T-cell (primary cell): ENCODE measurements around the gene GSTT2B. TPM values are rescaled to one million over a fixed set of nuclear protein-coding genes. Genes with fewer than 3 reads are reported as not detected.
"Not testable (repeated sequence)": the region's sequence is repeated elsewhere in the genome, so short reads cannot be mapped to it uniquely, and the experiment has no call there.

Source experiments
- ATAC-seq, 4 experiments: fragments of 200-7000 bp in 3 of 4; fragments of 150-1000 bp in 1 of 4; cut with Tn5 transposase; replicated peaks in 1 of 4; 1 replicate in 3 of 4; 2 replicates in 1 of 4; pipeline ENCODE4 v1.10.0; 2021; ENCODE audit warnings: moderate library complexity in 3 of 4, mild to moderate bottlenecking in 2 of 4, moderate number of reproducible peaks in 1 of 4
- CTCF ChIA-PET, 2 donors: fragments of 300-600 bp; sonication (Branson Sonifier 250); formaldehyde crosslinking; loops; one replicate each; lab custom pipeline; 2022; ENCODE audit warnings: antibody characterized with exemption in 2 of 2; lab: Charles Lee
- POLR2A ChIA-PET, 2 donors: fragments of 300-600 bp; sonication (Branson Sonifier 250); formaldehyde crosslinking; loops; one replicate each; lab custom pipeline; 2022; ENCODE audit warnings: antibody characterized with exemption in 2 of 2; lab: Charles Lee
- DNase-seq, 35 experiments: peaks; one replicate each; pipeline versions ENCODE4 v3.0.0 to v3.0.0-alpha.2; 2013 to 2023
- H3K27ac ChIP-seq: one replicate; pipeline ENCODE4 v1.5.1; 2013; ENCODE audit warnings: low read length
- H3K27me3 ChIP-seq, 2 experiments: replicated peaks in 1 of 2; 1 replicate in 1 of 2; 2 replicates in 1 of 2; pipeline versions ENCODE4 v1.6.1 to v1.7.0; 2013; ENCODE audit warnings: low read length in 1 of 2, mixed read lengths in 1 of 2; ENCODE audit not compliant: control insufficient read depth in 2 of 2, insufficient read depth in 2 of 2; ENCODE audit errors: extremely low read depth in 1 of 2
- H3K36me3 ChIP-seq, 2 donors: 1 replicate in 1 of 2; 2 replicates in 1 of 2; pipeline versions ENCODE4 v1.6.1 to v1.7.0; 2013; ENCODE audit warnings: low read length in 1 of 2; ENCODE audit not compliant: control insufficient read depth in 2 of 2, insufficient read depth in 1 of 2; ENCODE audit errors: extremely low read depth in 1 of 2
- H3K4me1 ChIP-seq, 2 experiments: 1 replicate in 1 of 2; 2 replicates in 1 of 2; pipeline versions ENCODE4 v1.6.1 to v1.7.0; 2013; ENCODE audit warnings: low read length in 2 of 2, mixed read lengths in 1 of 2; ENCODE audit not compliant: insufficient read depth in 2 of 2, control insufficient read depth in 1 of 2; ENCODE audit errors: extremely low read depth in 1 of 2
- H3K4me3 ChIP-seq, 2 donors: 1 replicate in 1 of 2; 2 replicates in 1 of 2; pipeline versions ENCODE4 v1.5.1 to v1.7.0; 2013; ENCODE audit warnings: mild to moderate bottlenecking in 2 of 2, low read length in 1 of 2, moderate library complexity in 1 of 2; ENCODE audit not compliant: control insufficient read depth in 1 of 2; ENCODE audit errors: extremely low read depth in 1 of 2
- H3K9me3 ChIP-seq: 2 replicates; pipeline ENCODE4 v1.7.0; 2013
- H3K27ac Mint-ChIP-seq, 2 donors: one replicate each; pipeline ENCODE4 v1.8.0; 2020 to 2021; ENCODE audit warnings: mild to moderate bottlenecking in 2 of 2, mixed read lengths in 2 of 2
- H3K27me3 Mint-ChIP-seq, 2 donors: one replicate each; pipeline ENCODE4 v1.8.0; 2021 to 2022; ENCODE audit warnings: mixed read lengths in 2 of 2
- H3K36me3 Mint-ChIP-seq: one replicate; pipeline ENCODE4 v1.8.0; 2021; ENCODE audit warnings: mixed read lengths
- H3K4me1 Mint-ChIP-seq, 3 donors: one replicate each; pipeline ENCODE4 v1.8.0; 2020 to 2022; ENCODE audit warnings: mixed read lengths in 3 of 3, mild to moderate bottlenecking in 1 of 3
- H3K4me3 Mint-ChIP-seq, 3 donors: one replicate each; pipeline ENCODE4 v1.8.0; 2020 to 2022; ENCODE audit warnings: mild to moderate bottlenecking in 3 of 3, mixed read lengths in 3 of 3, moderate library complexity in 3 of 3
- H3K9me3 Mint-ChIP-seq, 3 donors: one replicate each; pipeline ENCODE4 v1.8.0; 2020 to 2022; ENCODE audit warnings: mixed read lengths in 3 of 3
- WGBS: methylation state at CpG from one replicate; pipeline ENCODE4 v1.1.5; 2013; ENCODE audit warnings: missing lambda C conversion rate; ENCODE audit not compliant: insufficient coverage; 5-methylcytosine and 5-hydroxymethylcytosine counted together
- total RNA-seq, 35 experiments: library from RNA in 6 of 35; stranded (reverse) in 6 of 35; fragments of 120-200 nt in 1 of 35; gene quantifications; one replicate each; pipeline versions ENCODE4 v1.2.1 to v1.2.4 and lab custom pipeline; 2013 to 2026

The GSTT2B gene
- total RNA-seq, 5 donors from 2014 or later (not counting 1 experiment from before 2014, with no cell fraction given) = not detected

DNA sequence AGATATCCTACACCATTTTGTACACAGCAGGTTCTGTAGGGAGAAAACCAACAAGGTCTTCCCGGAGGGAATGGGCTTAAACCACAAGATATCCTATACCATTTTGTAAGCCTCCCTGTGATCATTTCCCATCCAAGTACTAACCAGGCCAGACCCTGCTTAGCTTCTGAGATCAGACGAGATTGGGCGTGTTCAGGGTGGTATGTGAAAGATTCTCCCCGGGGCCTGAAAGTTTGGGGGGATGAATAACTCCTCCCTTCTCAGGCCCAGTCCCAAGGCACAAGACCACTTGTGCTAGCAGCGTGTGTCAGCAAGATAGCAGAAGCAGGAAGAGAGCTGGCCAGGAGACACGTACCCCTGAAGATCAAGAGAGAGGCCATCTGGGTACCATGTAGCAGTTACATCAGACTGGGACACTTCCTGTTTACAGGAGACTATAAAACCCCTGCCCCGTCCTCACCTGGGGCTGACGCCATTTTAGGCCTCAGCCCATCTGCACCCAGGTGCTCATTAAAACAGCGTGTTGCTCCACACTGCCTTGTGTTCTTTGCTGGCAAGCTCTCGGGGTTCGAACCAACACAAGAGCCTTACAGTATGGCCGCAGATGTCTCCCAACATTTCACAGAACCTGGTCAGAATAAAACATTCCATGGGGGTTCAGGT is 49.5 kb downstream of the GSTT2B start:
- WGBS = 89% methylated on average over 7 of the region's 12 CpGs
- peaks cover 11 to 22% (median 16%) of the 10 kb centered on the region in 3 donors for H3K4me1 Mint-ChIP-seq

DNA sequence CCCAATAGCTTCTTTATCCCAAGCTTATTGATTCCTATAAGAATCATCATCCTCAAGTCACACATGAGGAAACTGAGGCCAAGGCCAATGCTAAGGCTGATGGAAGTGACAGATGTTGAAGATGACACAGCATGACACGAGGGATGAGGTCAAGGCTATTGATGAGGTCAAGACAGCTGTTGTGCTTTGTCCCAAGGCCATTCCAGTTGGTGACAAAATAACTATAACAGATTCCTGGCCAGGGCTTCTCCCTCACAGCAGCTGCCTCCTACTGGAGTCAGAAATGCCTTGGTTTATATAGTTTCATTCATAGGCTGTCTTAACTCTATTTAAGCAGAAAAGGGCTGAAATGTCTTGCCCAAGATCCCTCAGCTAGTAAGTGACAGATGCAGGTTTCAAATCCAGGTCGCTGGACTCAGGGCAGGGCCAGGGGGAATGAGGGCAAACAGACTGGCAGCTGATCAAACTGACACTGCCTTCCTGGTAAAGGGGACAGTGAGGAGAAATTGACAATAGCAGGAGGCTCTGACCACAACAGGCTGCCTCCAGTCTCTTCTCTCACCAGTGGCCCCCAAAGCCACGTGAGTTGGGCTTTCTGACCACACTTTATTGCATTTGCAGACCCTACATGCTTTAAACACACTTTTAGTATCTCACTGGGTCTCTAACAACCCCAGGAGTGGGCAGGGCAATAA is 50.4 kb downstream of the GSTT2B start:
- peaks cover 0 to 17% of the 10 kb centered on the region in 2 experiments for H3K27me3 ChIP-seq
- no peak overlapping the region for H3K4me3 ChIP-seq
- H3K27ac Mint-ChIP-seq = no peak overlapping the region
- H3K4me3 Mint-ChIP-seq = no peak overlapping the region
- peaks cover 11 to 22% (median 16%) of the 10 kb centered on the region in 3 donors for H3K4me1 Mint-ChIP-seq
- ATAC-seq (no peak), DNase-seq (no peak)
- H3K9me3 Mint-ChIP-seq = no peaks in the 10 kb centered on the region
- H3K27me3 Mint-ChIP-seq = peaks cover 0 to 6% of the 10 kb centered on the region in 2 donors
- H3K36me3 Mint-ChIP-seq = no peaks in the 10 kb centered on the region
- peaks cover 2 to 11% of the 10 kb centered on the region in 2 experiments for H3K4me1 ChIP-seq
- no peaks in the 10 kb centered on the region for H3K9me3 ChIP-seq
- WGBS = 43% methylated on average over 1 of the region's 3 CpGs
- CTCF ChIA-PET = no interaction called here
- POLR2A ChIA-PET = no interaction called here
- H3K36me3 ChIP-seq = no peaks in the 10 kb centered on the region
- no peak overlapping the region for H3K27ac ChIP-seq

More for the DNA sequence above, 49.5 kb downstream of the GSTT2B start:
- Mint-ChIP-seq H3K27ac (no peak overlapping the region), H3K36me3 (no peaks in the 10 kb centered on the region), H3K27me3 (peaks cover 0 to 2% of the 10 kb centered on the region in 2 donors), H3K4me3 (peak overlapping the region in 1 of 3 donors; percentile 13), H3K9me3 (no peaks in the 10 kb centered on the region)
- no peak overlapping the region for H3K4me3 ChIP-seq
- POLR2A ChIA-PET = no interaction called here
- no peak for DNase-seq
- CTCF ChIA-PET = no interaction called here
- H3K27ac ChIP-seq = no peak overlapping the region
- H3K9me3 ChIP-seq = no peaks in the 10 kb centered on the region
- peaks cover 2 to 11% of the 10 kb centered on the region in 2 experiments for H3K4me1 ChIP-seq
- ATAC-seq = no peak
- peaks cover 0 to 11% of the 10 kb centered on the region in 2 experiments for H3K27me3 ChIP-seq
- peaks cover 0 to 3% of the 10 kb centered on the region in 2 donors for H3K36me3 ChIP-seq

DNA sequence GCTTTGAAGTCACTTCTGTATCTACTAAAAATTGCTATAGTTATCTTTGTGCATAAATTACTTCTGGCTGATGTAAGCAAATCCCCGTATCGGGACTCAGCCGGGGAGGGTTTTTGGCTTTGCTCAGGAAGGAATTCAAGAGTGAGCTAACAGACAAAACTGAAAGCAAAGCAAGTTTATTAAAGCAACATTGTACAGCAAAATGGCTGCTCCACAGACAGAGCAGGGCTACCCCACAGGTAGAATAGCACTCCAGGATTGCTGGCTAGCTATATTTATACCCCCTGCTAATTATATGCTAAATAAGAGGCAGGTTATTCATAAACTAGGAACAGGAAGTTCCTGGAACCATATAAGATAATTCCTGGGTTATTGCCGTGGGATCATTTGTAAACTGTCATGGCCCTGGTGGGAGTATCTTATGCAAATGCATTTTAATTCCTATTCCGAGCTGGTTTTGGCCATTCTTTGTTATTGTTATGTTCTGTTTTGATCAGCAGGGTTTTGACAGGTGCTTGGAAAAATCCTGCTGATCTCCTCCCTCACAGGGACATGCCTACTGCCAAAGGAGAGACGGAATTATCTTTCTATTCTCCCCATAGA is 51.6 kb downstream of the GSTT2B start:
- Mint-ChIP-seq H3K4me3 (no peak overlapping the region), H3K4me1 (peaks cover 11 to 18% (median 12%) of the 10 kb centered on the region in 3 donors), H3K27ac (no peak overlapping the region), H3K9me3 (no peaks in the 10 kb centered on the region), H3K36me3 (no peaks in the 10 kb centered on the region), H3K27me3 (peaks cover 4 to 14% of the 10 kb centered on the region in 2 donors)
- Histone ChIP-seq H3K36me3 (no peaks in the 10 kb centered on the region), H3K4me3 (no peak overlapping the region), H3K4me1 (peaks cover 2 to 11% of the 10 kb centered on the region in 2 experiments), H3K9me3 (no peaks in the 10 kb centered on the region), H3K27me3 (peaks cover 0 to 29% of the 10 kb centered on the region in 2 experiments), H3K27ac (no peak overlapping the region)
- 100% methylated on average over 3 of the region's 6 CpGs for whole genome bisulfite sequencing
- ChIA-PET POLR2A (no interaction called here), CTCF (no interaction called here)
- DNase-seq (no peak), ATAC-seq (no peak)

DNA sequence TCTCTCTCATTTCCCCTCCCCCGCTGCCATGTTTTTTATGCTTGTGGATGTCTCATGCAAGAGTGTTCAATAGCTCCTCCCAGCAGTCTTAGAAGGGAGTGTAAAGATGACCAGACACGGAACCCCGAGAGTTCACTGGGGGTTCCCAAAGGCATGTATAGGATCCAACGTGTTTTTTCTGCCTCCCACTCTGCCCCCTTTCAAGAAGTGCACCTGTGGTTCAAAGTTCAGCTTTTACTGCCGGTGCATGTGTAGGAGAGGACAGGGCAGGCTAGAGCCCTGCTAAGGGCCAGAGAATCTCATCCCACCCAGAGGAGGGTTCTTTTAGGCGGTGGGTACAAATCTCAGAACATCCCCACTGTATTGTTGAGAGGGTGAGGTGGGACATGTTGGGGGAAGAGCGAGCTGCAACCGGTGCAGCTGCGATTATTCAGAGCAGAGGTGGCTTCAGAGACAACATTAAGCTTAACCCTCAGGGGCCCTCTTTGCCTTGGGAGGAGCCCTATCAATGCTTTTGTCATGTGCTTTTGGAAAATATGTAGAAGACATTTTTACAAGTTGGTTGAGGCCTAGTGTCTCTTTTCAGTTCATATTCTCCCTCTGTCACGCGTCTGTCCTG is 52.3 kb downstream of the GSTT2B start:
- no peaks in the 10 kb centered on the region for H3K36me3 Mint-ChIP-seq
- Histone ChIP-seq H3K4me3 (no peak overlapping the region), H3K4me1 (peaks cover 2 to 8% of the 10 kb centered on the region in 2 experiments), H3K27ac (no peak overlapping the region), H3K9me3 (no peaks in the 10 kb centered on the region), H3K27me3 (peaks cover 0 to 32% of the 10 kb centered on the region in 2 experiments), H3K36me3 (no peaks in the 10 kb centered on the region)
- CTCF ChIA-PET = interaction anchor here in 1 of 2 donors (0.6 kb wide), 1 partner anchor 14 kb away, joined by 5 read pairs; the partner anchor contains the start of gene MIF
- no peaks in the 10 kb centered on the region for H3K9me3 Mint-ChIP-seq
- no peak overlapping the region for H3K4me3 Mint-ChIP-seq
- 85% methylated on average over 3 of the region's 11 CpGs for WGBS
- ATAC-seq = no peak
- DNase-seq = no peak
- POLR2A ChIA-PET = no interaction called here
- peaks cover 4 to 15% of the 10 kb centered on the region in 2 donors for H3K27me3 Mint-ChIP-seq
- peaks cover 7 to 13% (median 8%) of the 10 kb centered on the region in 3 donors for H3K4me1 Mint-ChIP-seq
- no peak overlapping the region for H3K27ac Mint-ChIP-seq

DNA sequence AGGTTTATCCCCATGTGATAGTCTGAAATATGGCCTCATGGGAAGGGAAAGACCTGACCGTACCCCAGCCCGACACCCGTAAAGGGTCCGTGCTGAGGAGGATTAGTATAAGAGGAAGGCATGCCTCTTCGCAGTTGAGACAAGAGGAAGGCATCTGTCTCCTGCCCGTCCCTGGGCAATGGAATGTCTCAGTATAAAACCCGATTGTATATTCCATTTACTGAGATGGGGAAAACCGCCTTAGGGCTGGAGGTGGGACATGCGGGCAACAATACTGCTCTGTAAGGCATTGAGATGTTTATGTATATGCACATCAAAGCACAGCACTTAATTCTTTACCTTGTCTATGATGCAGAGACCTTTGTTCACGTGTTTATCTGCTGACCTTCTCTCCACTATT is 53.6 kb downstream of the GSTT2B start:
- H3K27ac Mint-ChIP-seq, H3K4me1 ChIP-seq, DNase-seq, H3K4me1 Mint-ChIP-seq, H3K4me3 Mint-ChIP-seq, H3K9me3 Mint-ChIP-seq, H3K36me3 Mint-ChIP-seq, CTCF ChIA-PET, H3K36me3 ChIP-seq, H3K9me3 ChIP-seq, POLR2A ChIA-PET, H3K4me3 ChIP-seq, H3K27ac ChIP-seq, ATAC-seq: not testable (repeated sequence)
- H3K27me3 ChIP-seq = peaks cover 0 to 39% of the 10 kb centered on the region in 2 experiments
- WGBS = 70% methylated on average over 2 of the region's 10 CpGs
- H3K27me3 Mint-ChIP-seq = peaks cover 4 to 16% of the 10 kb centered on the region in 2 donors
